ENCODE measurements around the gene SRSF3.

Gene SRSF3

GRCh38 chr6:36636687-36637418, 42.7 kb downstream of the SRSF3 start:
- no peak for TF ChIP-seq CTCF (IDR thresholded peaks at IDR 0.05; ENCODE audit: insufficient read depth, low read depth, low read length, missing control alignments)
- no peak for DNase-seq (ENCODE audit: low read depth)
- no peak overlapping the region for H3K4me3 ChIP-seq (ENCODE audit: low read length)

- no peak for DNase-seq (ENCODE audit: low read depth)
- no peak for TF ChIP-seq CTCF (IDR thresholded peaks at IDR 0.05; ENCODE audit: insufficient read depth, low read depth, low read length, missing control alignments)
- no peak overlapping the region for H3K4me3 ChIP-seq (ENCODE audit: low read length)
Measured at GRCh38 chr6:36638579-36638978, 44.4 kb downstream of the SRSF3 start.

GRCh38 chr6:36639171-36639808, 45.1 kb downstream of the SRSF3 start:
- H3K4me3 ChIP-seq (ENCODE audit: low read length): no peak overlapping the region
- TF ChIP-seq CTCF (IDR thresholded peaks at IDR 0.05; ENCODE audit: insufficient read depth, low read depth, low read length, missing control alignments): no peak
- DNase-seq (ENCODE audit: low read depth): peak; percentile 44

GRCh38 chr6:36641543-36641942, 47.4 kb downstream of the SRSF3 start:
- DNase-seq (ENCODE audit: low read depth): no peak
- no peak overlapping the region for H3K4me3 ChIP-seq (ENCODE audit: low read length)
- no peak for TF ChIP-seq CTCF (IDR thresholded peaks at IDR 0.05; ENCODE audit: insufficient read depth, low read depth, low read length, missing control alignments)

- no peak for TF ChIP-seq CTCF (IDR thresholded peaks at IDR 0.05; ENCODE audit: insufficient read depth, low read depth, low read length, missing control alignments)
- no peak overlapping the region for H3K4me3 ChIP-seq (ENCODE audit: low read length)
- DNase-seq (ENCODE audit: low read depth): peak; percentile 81
Measured at GRCh38 chr6:36642913-36643817, 49.0 kb downstream of the SRSF3 start.

- H3K4me3 ChIP-seq (ENCODE audit: low read length): no peak overlapping the region
- TF ChIP-seq CTCF (IDR thresholded peaks at IDR 0.05; ENCODE audit: insufficient read depth, low read depth, low read length, missing control alignments): no peak
- no peak for DNase-seq (ENCODE audit: low read depth)
Measured at GRCh38 chr6:36643977-36644376, 49.8 kb downstream of the SRSF3 start.

Measured in epithelial cell of esophagus (primary cell).